Fibroblast of lung (primary cell): Measurements from ENCODE around the gene DLG2. TPM values are rescaled to one million over a fixed set of nuclear protein-coding genes. Genes with fewer than 3 reads are reported as not detected.
A peak's percentile ranks its signal among the peaks of the same experiment; 100 is the strongest.

Experiments used
- DNase-seq, 2 donors: peaks; one replicate each; pipeline versions ENCODE4 v3.0.0 to v3.0.0-alpha.2; 2010; ENCODE audit warnings: low read depth in 2 of 2
- H2AFZ ChIP-seq: 2 replicates; pipeline ENCODE4 v1.5.1; 2012; ENCODE audit warnings: low read length, control low read depth, inconsistent platforms
- H3K27ac ChIP-seq: 2 replicates; pipeline ENCODE4 v1.5.1; 2011; ENCODE audit warnings: low read length, control low read depth; ENCODE audit not compliant: insufficient read depth
- H3K27me3 ChIP-seq: 2 replicates; pipeline ENCODE4 v1.5.1; 2011; ENCODE audit warnings: mild to moderate bottlenecking, low read length; ENCODE audit not compliant: control insufficient read depth, insufficient read depth
- H3K36me3 ChIP-seq: 2 replicates; pipeline ENCODE4 v1.5.1; 2011; ENCODE audit warnings: low read length; ENCODE audit not compliant: control insufficient read depth, insufficient read depth
- H3K4me1 ChIP-seq: 2 replicates; pipeline ENCODE4 v1.5.1; 2011; ENCODE audit warnings: low read length; ENCODE audit not compliant: control insufficient read depth, insufficient read depth; ENCODE audit errors: extremely low read depth
- H3K4me2 ChIP-seq: 2 replicates; pipeline ENCODE4 v1.5.1; 2011; ENCODE audit warnings: low read length, control low read depth; ENCODE audit not compliant: insufficient read depth; ENCODE audit errors: extremely low read depth
- H3K4me3 ChIP-seq, 4 experiments: fragments of 200-600 bp in 1 of 4; sonication (generic) in 1 of 4; replicated peaks in 1 of 4; 2 replicates each; pipeline ENCODE4 v1.5.1; 2011 to 2016; ENCODE audit warnings: low read length in 4 of 4, low read depth in 3 of 4, mild to moderate bottlenecking in 3 of 4, control low read depth in 2 of 4, inconsistent platforms in 1 of 4, mixed read lengths in 1 of 4; ENCODE audit not compliant: insufficient read depth in 1 of 4; ENCODE audit errors: control extremely low read depth in 1 of 4
- H3K79me2 ChIP-seq: 2 replicates; pipeline ENCODE4 v1.5.1; 2012; ENCODE audit warnings: mild to moderate bottlenecking, low read length, inconsistent platforms; ENCODE audit not compliant: control insufficient read depth, insufficient read depth
- H3K9ac ChIP-seq: 2 replicates; pipeline ENCODE4 v1.5.1; 2011; ENCODE audit warnings: mild to moderate bottlenecking, low read length, control low read depth; ENCODE audit not compliant: insufficient read depth
- H3K9me3 ChIP-seq: 2 replicates; pipeline ENCODE4 v1.5.1; 2012; ENCODE audit warnings: low read depth, low read length; ENCODE audit not compliant: control insufficient read depth, insufficient read depth
- H4K20me1 ChIP-seq: 2 replicates; pipeline ENCODE4 v1.5.1; 2011; ENCODE audit warnings: low read length; ENCODE audit not compliant: control insufficient read depth, insufficient read depth; ENCODE audit errors: extremely low read depth
- CTCF ChIP-seq, 2 donors: IDR thresholded peaks in 1 of 2; conservative IDR thresholded peaks in 1 of 2; 1 replicate in 1 of 2; 2 replicates in 1 of 2; pipeline ENCODE4 v1.5.1; 2011 to 2012; ENCODE audit warnings: low read length in 2 of 2, control low read depth in 1 of 2, inconsistent platforms in 1 of 2, low read depth in 1 of 2, mild to moderate bottlenecking in 1 of 2
- EZH2 ChIP-seq: IDR thresholded peaks from 2 replicates; pipeline ENCODE4 v1.5.1; 2012; ENCODE audit warnings: low read length, control low read depth, mild to moderate bottlenecking; ENCODE audit errors: missing control alignments
- polyA plus RNA-seq, 2 donors: library from polyadenylated mRNA; depleted of rRNA in 1 of 2; stranded (reverse) in 1 of 2; unstranded in 1 of 2; fragments of >200 nt; gene quantifications; 2 replicates each; pipeline ENCODE4 v1.2.1, GENCODE V29; 2011 to 2012; ENCODE audit warnings: missing spikeins in 1 of 2
- total RNA-seq: library from RNA; depleted of rRNA; stranded (reverse); fragments of >200 nt; gene quantifications from 2 replicates; pipeline ENCODE4 v1.2.1, GENCODE V29; 2014

The DLG2 gene
- total and polyA plus RNA-seq, 2 donors (not counting 1 experiment from before 2014, with no cell fraction given), result 0.77 to 2.3 TPM

DNA sequence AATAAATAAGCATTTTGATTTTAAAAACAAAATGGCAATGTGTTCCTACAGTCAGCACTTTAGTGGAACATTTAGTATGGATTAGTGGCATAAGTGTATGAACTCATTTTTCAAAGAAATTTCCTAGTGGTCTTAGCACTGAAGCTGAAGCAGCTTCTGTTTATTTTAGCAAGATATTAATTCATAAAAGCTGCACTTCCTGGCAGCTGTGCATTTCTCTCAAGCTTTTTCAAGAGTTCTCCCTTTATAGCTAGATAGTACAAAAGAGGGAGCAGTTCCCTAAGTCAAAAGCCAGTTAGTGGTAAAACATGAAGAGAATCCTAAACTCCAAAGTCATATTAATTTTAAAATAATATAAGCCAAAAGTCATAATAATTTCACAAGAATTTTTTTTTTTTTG lies 1304.9 kb downstream of the DLG2 start:
- Histone ChIP-seq H3K27me3 (no peaks in the 10 kb centered on the region), H3K79me2 (no peaks in the 10 kb centered on the region), H3K27ac (no peak overlapping the region)

GRCh38 chr11:84319863-84320262 lies 1307.3 kb downstream of the DLG2 start:
- Histone ChIP-seq H3K27me3 (no peaks in the 10 kb centered on the region), H3K4me1 (no peaks in the 10 kb centered on the region), H4K20me1 (no peaks in the 10 kb centered on the region), H3K9ac (no peak overlapping the region), H3K36me3 (no peaks in the 10 kb centered on the region), H3K79me2 (no peaks in the 10 kb centered on the region), H2AFZ (no peak overlapping the region), H3K4me2 (no peak overlapping the region), H3K4me3 (no peak overlapping the region), H3K9me3 (no peaks in the 10 kb centered on the region), H3K27ac (no peak overlapping the region)
- DNase-seq, result no peak
- TF ChIP-seq CTCF (conservative IDR thresholded peaks at IDR 0.05 in 1 of 2, IDR thresholded peaks at IDR 0.05 in 1 of 2; ENCODE audit: low read depth in 1 of 2, low read length in 2 of 2) (no peak), EZH2 (no peak)

More for the DNA sequence above, 1304.9 kb downstream of the DLG2 start:
- Histone ChIP-seq H3K4me3 (no peak overlapping the region), H3K4me2 (no peak overlapping the region), H3K9me3 (no peaks in the 10 kb centered on the region), H4K20me1 (no peaks in the 10 kb centered on the region), H3K4me1 (no peaks in the 10 kb centered on the region), H2AFZ (no peak overlapping the region), H3K36me3 (no peaks in the 10 kb centered on the region), H3K9ac (no peak overlapping the region)
- TF ChIP-seq EZH2 (no peak), CTCF (conservative IDR thresholded peaks at IDR 0.05 in 1 of 2, IDR thresholded peaks at IDR 0.05 in 1 of 2; ENCODE audit: low read depth in 1 of 2, low read length in 2 of 2) (no peak)
- no peak for DNase-seq

DNA sequence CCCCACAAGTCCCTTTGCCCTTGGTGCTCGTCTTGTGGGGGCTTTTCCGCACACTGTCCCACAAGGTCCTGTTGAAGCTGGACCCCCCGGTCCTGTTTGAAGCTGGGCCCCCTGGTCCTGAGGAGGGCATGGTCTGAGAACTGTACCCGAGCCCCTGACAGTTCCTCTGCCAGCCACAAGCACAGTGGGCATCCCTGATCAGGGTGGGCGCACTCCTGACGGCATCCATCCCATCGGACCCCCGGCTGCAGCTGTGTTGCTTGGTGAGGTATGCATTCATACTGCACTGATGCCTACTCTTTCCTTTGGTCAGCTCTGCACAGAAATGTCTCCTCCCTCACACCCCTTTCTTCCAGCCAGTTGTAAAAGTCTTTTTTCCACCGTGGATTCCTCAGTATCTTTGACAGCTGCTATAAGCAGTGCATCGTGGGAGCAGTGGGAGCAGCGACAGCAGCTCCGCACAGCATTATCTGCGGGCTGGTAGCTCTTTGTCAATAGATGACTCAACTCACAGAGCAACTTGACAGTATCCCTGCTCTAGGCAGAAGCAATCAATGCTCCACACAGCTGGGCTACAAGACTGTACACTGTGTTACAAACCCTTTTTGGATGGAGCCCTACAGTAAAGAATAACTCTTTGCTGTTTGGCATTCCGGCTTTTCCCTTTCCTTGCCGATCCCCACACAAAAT lies 1310.1 kb downstream of the DLG2 start:
- peak; percentile 56 to 75 for DNase-seq
- H2AFZ ChIP-seq, result no peak overlapping the region
- H3K36me3 ChIP-seq, result no peaks in the 10 kb centered on the region
- peak overlapping the region; percentile 35 for H3K4me2 ChIP-seq
- no peaks in the 10 kb centered on the region for H3K27me3 ChIP-seq
- H3K9me3 ChIP-seq, result no peaks in the 10 kb centered on the region
- no peak overlapping the region for H3K27ac ChIP-seq
- no peaks in the 10 kb centered on the region for H3K4me1 ChIP-seq
- TF ChIP-seq EZH2, result no peak
- TF ChIP-seq CTCF (conservative IDR thresholded peaks at IDR 0.05 in 1 of 2, IDR thresholded peaks at IDR 0.05 in 1 of 2; ENCODE audit: low read depth in 1 of 2, low read length in 2 of 2), result no peak
- no peak overlapping the region for H3K9ac ChIP-seq
- H3K79me2 ChIP-seq, result no peaks in the 10 kb centered on the region
- H3K4me3 ChIP-seq, result no peak overlapping the region
- H4K20me1 ChIP-seq, result no peaks in the 10 kb centered on the region
